ENCODE results near the gene FLVCR1. TPM values are rescaled to one million over a fixed set of nuclear protein-coding genes. Genes with fewer than 3 reads are reported as not detected.

The FLVCR1 gene
- total RNA-seq, 1 experiment from 2014 or later = 26.0 TPM

DNA sequence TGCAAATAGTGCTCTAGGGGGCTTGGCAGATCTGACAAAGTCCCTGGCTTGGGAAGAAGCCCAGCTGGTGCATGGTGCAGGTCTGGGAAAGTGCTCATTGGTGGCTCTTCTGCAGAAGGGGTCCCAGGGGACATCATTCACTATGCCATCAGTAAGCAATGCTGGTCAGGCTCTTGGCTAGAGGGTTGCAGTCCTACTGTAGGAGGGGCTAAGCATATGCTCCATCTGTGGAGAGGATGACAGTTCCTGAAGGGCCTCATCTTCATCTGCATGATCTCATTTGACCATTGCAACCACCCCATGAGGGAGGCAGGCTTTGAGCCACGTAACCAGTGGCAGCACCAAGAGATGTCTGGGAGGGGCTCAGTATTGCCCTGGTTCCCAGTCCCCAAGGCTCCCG lies 60.7 kb downstream of the FLVCR1 start:
- TF ChIP-seq, protein P1, sequence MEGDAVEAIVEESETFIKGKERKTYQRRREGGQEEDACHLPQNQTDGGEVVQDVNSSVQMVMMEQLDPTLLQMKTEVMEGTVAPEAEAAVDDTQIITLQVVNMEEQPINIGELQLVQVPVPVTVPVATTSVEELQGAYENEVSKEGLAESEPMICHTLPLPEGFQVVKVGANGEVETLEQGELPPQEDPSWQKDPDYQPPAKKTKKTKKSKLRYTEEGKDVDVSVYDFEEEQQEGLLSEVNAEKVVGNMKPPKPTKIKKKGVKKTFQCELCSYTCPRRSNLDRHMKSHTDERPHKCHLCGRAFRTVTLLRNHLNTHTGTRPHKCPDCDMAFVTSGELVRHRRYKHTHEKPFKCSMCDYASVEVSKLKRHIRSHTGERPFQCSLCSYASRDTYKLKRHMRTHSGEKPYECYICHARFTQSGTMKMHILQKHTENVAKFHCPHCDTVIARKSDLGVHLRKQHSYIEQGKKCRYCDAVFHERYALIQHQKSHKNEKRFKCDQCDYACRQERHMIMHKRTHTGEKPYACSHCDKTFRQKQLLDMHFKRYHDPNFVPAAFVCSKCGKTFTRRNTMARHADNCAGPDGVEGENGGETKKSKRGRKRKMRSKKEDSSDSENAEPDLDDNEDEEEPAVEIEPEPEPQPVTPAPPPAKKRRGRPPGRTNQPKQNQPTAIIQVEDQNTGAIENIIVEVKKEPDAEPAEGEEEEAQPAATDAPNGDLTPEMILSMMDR (IDR thresholded peaks at IDR 0.05; ENCODE audit: unreplicated experiment) = no peak
- Mint-ChIP-seq H3K27me3 (ENCODE audit: unreplicated experiment) (peaks cover 45% of the 10 kb centered on the region), H3K4me3 (ENCODE audit: low read depth, unreplicated experiment) (no peak overlapping the region), H3K9me3 (ENCODE audit: low read depth, unreplicated experiment) (no peaks in the 10 kb centered on the region), H3K36me3 (ENCODE audit: insufficient read depth, unreplicated experiment) (peaks cover 10% of the 10 kb centered on the region), H3K27ac (ENCODE audit: unreplicated experiment) (no peak overlapping the region), H3K4me1 (ENCODE audit: low read depth, unreplicated experiment) (peaks cover 23% of the 10 kb centered on the region)
- intact Hi-C loops (cut with micrococcal nuclease; ENCODE audit: unreplicated experiment) = no loop called here
- CTCF ChIA-PET = interaction anchor here (0.7 kb wide), 1 partner anchor 32 kb away, joined by 6 read pairs; no protein-coding TSS in a partner anchor
- BruUV-seq (replicated peaks) = no TSS peak
- DNase-seq = no peak

DNA sequence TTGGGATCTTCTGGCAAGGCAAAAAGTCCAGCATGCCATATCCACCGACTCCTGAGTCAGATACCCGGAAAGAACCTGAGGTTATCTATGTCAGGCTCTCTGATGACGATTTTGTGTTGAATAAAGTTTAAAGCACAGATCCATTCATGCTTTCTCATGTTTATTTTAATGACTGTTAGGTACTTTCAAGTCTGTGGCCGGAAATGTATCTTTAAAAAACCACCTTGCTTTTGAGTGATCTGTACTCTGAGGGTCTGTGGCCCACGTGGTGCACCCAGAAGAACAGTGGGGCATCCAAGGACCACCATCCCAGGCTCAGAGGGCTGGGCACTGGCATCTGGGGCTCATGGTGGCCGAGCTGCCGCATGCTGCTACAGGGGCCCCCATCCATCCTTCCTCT lies 62.2 kb downstream of the FLVCR1 start:
- Mint-ChIP-seq H3K4me3 (ENCODE audit: low read depth, unreplicated experiment) (no peak overlapping the region), H3K9me3 (ENCODE audit: low read depth, unreplicated experiment) (no peaks in the 10 kb centered on the region), H3K36me3 (ENCODE audit: insufficient read depth, unreplicated experiment) (peaks cover 9% of the 10 kb centered on the region), H3K4me1 (ENCODE audit: low read depth, unreplicated experiment) (peaks cover 18% of the 10 kb centered on the region), H3K27ac (ENCODE audit: unreplicated experiment) (no peak overlapping the region), H3K27me3 (ENCODE audit: unreplicated experiment) (peaks cover 58% of the 10 kb centered on the region)
- BruUV-seq (replicated peaks) = no TSS peak
- CTCF ChIA-PET = interaction anchor here (1.0 kb wide), 1 partner anchor 87 kb away, joined by 3 read pairs; no protein-coding TSS in a partner anchor
- TF ChIP-seq, protein P1 (IDR thresholded peaks at IDR 0.05; ENCODE audit: unreplicated experiment) = no peak
- intact Hi-C loops (cut with micrococcal nuclease; ENCODE audit: unreplicated experiment) = no loop called here
- DNase-seq = no peak

DNA sequence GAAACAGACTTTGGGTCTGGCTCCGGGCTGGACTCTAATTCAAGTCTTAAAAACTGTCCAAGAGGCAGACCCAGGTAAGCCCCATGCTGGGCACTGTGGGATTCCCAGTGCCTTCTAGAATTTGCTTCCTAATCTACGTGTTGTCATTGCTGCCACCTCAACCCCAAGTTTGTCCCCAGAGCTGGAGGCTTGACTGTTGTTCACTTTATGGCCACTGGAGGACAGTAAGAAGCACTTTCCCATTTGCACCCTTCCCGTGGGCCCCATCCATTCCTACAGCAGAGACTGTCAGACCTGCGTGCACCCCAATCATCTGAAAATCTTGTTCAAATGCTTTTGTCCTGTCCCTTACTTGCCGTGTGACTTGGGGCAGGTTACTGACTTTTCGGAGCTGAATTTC lies 62.8 kb downstream of the FLVCR1 start:
- Mint-ChIP-seq H3K27ac (ENCODE audit: unreplicated experiment) (no peak overlapping the region), H3K4me3 (ENCODE audit: low read depth, unreplicated experiment) (no peak overlapping the region), H3K36me3 (ENCODE audit: insufficient read depth, unreplicated experiment) (peaks cover 4% of the 10 kb centered on the region), H3K4me1 (ENCODE audit: low read depth, unreplicated experiment) (peaks cover 12% of the 10 kb centered on the region), H3K27me3 (ENCODE audit: unreplicated experiment) (peaks cover 58% of the 10 kb centered on the region), H3K9me3 (ENCODE audit: low read depth, unreplicated experiment) (no peaks in the 10 kb centered on the region)
- TF ChIP-seq, protein P1 (IDR thresholded peaks at IDR 0.05; ENCODE audit: unreplicated experiment) = peak; percentile 27
- DNase-seq = no peak
- intact Hi-C loops (cut with micrococcal nuclease; ENCODE audit: unreplicated experiment) = no loop called here
- CTCF ChIA-PET = interaction anchor here (1.0 kb wide), 1 partner anchor 87 kb away, joined by 3 read pairs; no protein-coding TSS in a partner anchor
- no TSS peak for BruUV-seq (replicated peaks)

DNA sequence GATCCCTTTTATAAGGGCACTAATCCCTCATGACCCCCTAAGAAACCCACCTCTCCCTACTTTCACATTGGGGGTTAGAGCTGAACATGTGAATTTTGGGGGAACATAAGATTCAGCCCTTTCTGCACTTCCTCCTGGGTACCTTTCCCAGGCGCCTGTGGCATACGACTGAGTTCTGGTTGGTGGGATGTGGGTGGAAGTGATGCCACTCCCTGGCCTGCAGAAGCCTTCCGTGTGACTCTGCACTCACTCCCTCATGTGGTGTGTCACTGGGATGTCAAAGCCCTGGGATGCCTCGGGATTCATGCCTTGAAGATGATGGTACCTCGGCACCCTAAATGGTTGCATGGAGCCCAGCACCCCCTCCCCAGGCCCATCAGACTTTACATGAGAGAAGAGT lies 63.9 kb downstream of the FLVCR1 start:
- no peaks in the 10 kb centered on the region for H3K36me3 Mint-ChIP-seq (ENCODE audit: insufficient read depth, unreplicated experiment)
- H3K27ac Mint-ChIP-seq (ENCODE audit: unreplicated experiment) = no peak overlapping the region
- peaks cover 2% of the 10 kb centered on the region for H3K4me1 Mint-ChIP-seq (ENCODE audit: low read depth, unreplicated experiment)
- no peaks in the 10 kb centered on the region for H3K9me3 Mint-ChIP-seq (ENCODE audit: low read depth, unreplicated experiment)
- TF ChIP-seq, protein P1 (IDR thresholded peaks at IDR 0.05; ENCODE audit: unreplicated experiment) = no peak
- CTCF ChIA-PET = no interaction called here
- BruUV-seq (replicated peaks) = no TSS peak
- DNase-seq = no peak
- intact Hi-C loops (cut with micrococcal nuclease; ENCODE audit: unreplicated experiment) = no loop called here
- H3K4me3 Mint-ChIP-seq (ENCODE audit: low read depth, unreplicated experiment) = no peak overlapping the region
- H3K27me3 Mint-ChIP-seq (ENCODE audit: unreplicated experiment) = peaks cover 51% of the 10 kb centered on the region

Data from Calu3 (cell line).